HepG2 (cell line): ENCODE measurements around the gene SEBOX. TPM values are rescaled to one million over a fixed set of nuclear protein-coding genes. Genes with fewer than 3 reads are reported as not detected.
A peak's percentile ranks its signal among the peaks of the same experiment; 100 is the strongest.

Source experiments
- ATF2 ChIP-seq: sonication (generic); formaldehyde crosslinking; IDR thresholded peaks from 2 replicates; pipeline ENCODE4 v1.4.0; 2020; ENCODE audit warnings: missing genetic modification reagents
- CHD2 ChIP-seq: IDR thresholded peaks from 2 replicates; pipeline ENCODE4 v1.6.1; 2011; ENCODE audit warnings: low read depth, low read length, improper control_type of control experiment
- DNMT3B ChIP-seq: conservative IDR thresholded peaks from 2 replicates; pipeline ENCODE4 v1.6.1; 2016; ENCODE audit warnings: missing biosample characterization, control low read depth
- HNF1B ChIP-seq: sonication (generic); formaldehyde crosslinking; IDR thresholded peaks from 2 replicates; pipeline ENCODE4 v1.5.1; 2020; ENCODE audit warnings: mild to moderate bottlenecking, moderate library complexity, missing genetic modification reagents
- MBD4 ChIP-seq: IDR thresholded peaks from 2 replicates; pipeline ENCODE4 v1.6.1; 2012; ENCODE audit warnings: low read length, inconsistent platforms, borderline replicate concordance
- MXI1 ChIP-seq: IDR thresholded peaks from 3 replicates; pipeline ENCODE4 v1.6.1; 2012; ENCODE audit warnings: low read depth, low read length, inconsistent platforms, borderline replicate concordance
- NFE2 ChIP-seq: sonication (generic); formaldehyde crosslinking; IDR thresholded peaks from 2 replicates; pipeline ENCODE4 v1.4.0; 2020; ENCODE audit warnings: missing genetic modification reagents
- NFIC ChIP-seq: IDR thresholded peaks from 2 replicates; pipeline ENCODE4 v1.6.1; 2012; ENCODE audit warnings: mild to moderate bottlenecking, low read length, inconsistent platforms
- RCOR2 ChIP-seq: IDR thresholded peaks from 2 replicates; pipeline ENCODE4 v1.6.1; 2016; ENCODE audit warnings: missing biosample characterization, missing genetic modification reagents
- RFX3 ChIP-seq: IDR thresholded peaks from 2 replicates; pipeline ENCODE4 v1.6.1; 2016; ENCODE audit warnings: missing biosample characterization, missing genetic modification reagents
- SIX1 ChIP-seq: sonication (generic); formaldehyde crosslinking; IDR thresholded peaks from 2 replicates; pipeline ENCODE4 v1.4.0; 2020; ENCODE audit warnings: missing genetic modification reagents, borderline replicate concordance
- SSRP1 ChIP-seq: IDR thresholded peaks from 2 replicates; pipeline ENCODE4 v1.6.1; 2016; ENCODE audit warnings: control low read depth
- TERF1 ChIP-seq: sonication (generic); formaldehyde crosslinking; IDR thresholded peaks from 2 replicates; pipeline ENCODE4 v1.8.0; 2022; ENCODE audit warnings: mild to moderate bottlenecking, missing genetic modification reagents, moderate library complexity
- ZBTB25 ChIP-seq: IDR thresholded peaks from 2 replicates; pipeline ENCODE4 v1.6.1; 2018; ENCODE audit warnings: missing genetic modification reagents
- ZNF17 ChIP-seq: sonication (generic); formaldehyde crosslinking; IDR thresholded peaks from 2 replicates; pipeline ENCODE4 v1.5.0; 2020; ENCODE audit warnings: mild to moderate bottlenecking, missing genetic modification reagents
- ZNF18 ChIP-seq: sonication (generic); formaldehyde crosslinking; IDR thresholded peaks from 2 replicates; pipeline ENCODE4 v1.8.0; 2022; ENCODE audit warnings: mild to moderate bottlenecking, missing genetic modification reagents; ENCODE audit not compliant: insufficient replicate concordance
- ZNF20 ChIP-seq: sonication (generic); formaldehyde crosslinking; IDR thresholded peaks from 2 replicates; pipeline ENCODE4 v1.4.0; 2020; ENCODE audit warnings: mild to moderate bottlenecking, moderate library complexity, missing genetic modification reagents
- ZNF292 ChIP-seq: sonication (generic); formaldehyde crosslinking; IDR thresholded peaks from 2 replicates; pipeline ENCODE4 v1.8.1; 2022; ENCODE audit warnings: mild to moderate bottlenecking, low read depth, missing genetic modification reagents, borderline replicate concordance
- ZNF414 ChIP-seq: sonication (generic); formaldehyde crosslinking; IDR thresholded peaks from 2 replicates; pipeline ENCODE4 v1.5.0; 2020; ENCODE audit warnings: missing genetic modification reagents
- ZNF550 ChIP-seq: sonication (generic); formaldehyde crosslinking; IDR thresholded peaks from 2 replicates; pipeline ENCODE4 v1.4.0; 2020; ENCODE audit warnings: mild to moderate bottlenecking, missing genetic modification reagents, borderline replicate concordance
- ZSCAN21 ChIP-seq: sonication (generic); formaldehyde crosslinking; IDR thresholded peaks from 2 replicates; pipeline ENCODE4 v1.8.0; 2022; ENCODE audit warnings: mild to moderate bottlenecking, missing genetic modification reagents, moderate library complexity, borderline replicate concordance
- ZSCAN25 ChIP-seq: sonication (generic); formaldehyde crosslinking; IDR thresholded peaks from 2 replicates; pipeline ENCODE4 v1.8.0; 2022; ENCODE audit warnings: mild to moderate bottlenecking, missing genetic modification reagents
- polyA plus RNA-seq, 8 experiments: library from polyadenylated mRNA; depleted of rRNA in 3 of 8; stranded (reverse) in 7 of 8; unstranded in 1 of 8; fragments of >200 nt; fragmentation: Illumina TruSeq in 4 of 8; extraction: Trizol in 4 of 8; gene quantifications; 2 replicates each; pipeline versions ENCODE4 v1.2.1 to v1.2.3, GENCODE V29; 2011 to 2016; ENCODE audit warnings: low read depth in 4 of 8, missing spikeins in 1 of 8, mixed read lengths in 1 of 8; ENCODE audit not compliant: insufficient read depth in 1 of 8
- total RNA-seq, 5 experiments: library from RNA; depleted of rRNA; stranded (reverse); fragments of >200 nt; fragmentation: Illumina TruSeq; extraction: Trizol; gene quantifications; 2 replicates each; pipeline ENCODE4 v1.2.3, GENCODE V29; 2016; ENCODE audit warnings: low read depth in 1 of 5

Gene SEBOX
- total and polyA plus RNA-seq, 2 of the 13 experiments (the other 11 are each of a cell fraction or from before 2014, with no cell fraction given) = not detected

- TF ChIP-seq ZBTB25 (CRISPR knock-in tag) = no peak
- TF ChIP-seq RFX3 = no peak
- no peak for TF ChIP-seq SIX1 (CRISPR knock-in tag)
- no peak for TF ChIP-seq RCOR2 (CRISPR knock-in tag)
- TF ChIP-seq MBD4 = no peak
- no peak for TF ChIP-seq NFE2 (CRISPR knock-in tag)
- TF ChIP-seq ZNF414 (CRISPR knock-in tag) = no peak
- TF ChIP-seq ZNF20 (CRISPR knock-in tag) = no peak
- TF ChIP-seq ATF2 = peak; percentile 66; the same call in 1 of the 2 replicates
- no peak for TF ChIP-seq ZSCAN21 (CRISPR knock-in tag)
- TF ChIP-seq ZNF550 (CRISPR knock-in tag) = 0 out of 2 replicates have a peak, but pooled peaks have one; percentile 11
- TF ChIP-seq NFIC = no peak
- TF ChIP-seq DNMT3B (CRISPR knock-in tag) = no peak
- no peak for TF ChIP-seq ZSCAN25 (CRISPR knock-in tag)
- no peak for TF ChIP-seq SSRP1 (CRISPR knock-in tag)
- no peak for TF ChIP-seq ZNF17 (CRISPR knock-in tag)
- no peak for TF ChIP-seq ZNF18 (CRISPR knock-in tag)
- TF ChIP-seq TERF1 (CRISPR knock-in tag) = no peak
- no peak for TF ChIP-seq MXI1
- no peak for TF ChIP-seq HNF1B (CRISPR knock-in tag)
- no peak for TF ChIP-seq CHD2
- TF ChIP-seq ZNF292 (CRISPR knock-in tag) = no peak
Observed at GRCh38 chr17:28404812-28405570, 40.0 kb upstream of the SEBOX start (continued).
